Stimulated activated CD8-positive, alpha-beta memory T cell treated with anti-CD3 and anti-CD28 coated beads, Interleukin-15, amount 100 ng/mL, for 4 hours (primary cell): ENCODE measurements around the gene ACADSB.

ENCODE experiments used
- DNase-seq, 2 donors: peaks; one replicate each; pipeline ENCODE4 v3.0.0-alpha.2; 2020; ENCODE audit warnings: low read depth in 2 of 2

ACADSB gene

DNA sequence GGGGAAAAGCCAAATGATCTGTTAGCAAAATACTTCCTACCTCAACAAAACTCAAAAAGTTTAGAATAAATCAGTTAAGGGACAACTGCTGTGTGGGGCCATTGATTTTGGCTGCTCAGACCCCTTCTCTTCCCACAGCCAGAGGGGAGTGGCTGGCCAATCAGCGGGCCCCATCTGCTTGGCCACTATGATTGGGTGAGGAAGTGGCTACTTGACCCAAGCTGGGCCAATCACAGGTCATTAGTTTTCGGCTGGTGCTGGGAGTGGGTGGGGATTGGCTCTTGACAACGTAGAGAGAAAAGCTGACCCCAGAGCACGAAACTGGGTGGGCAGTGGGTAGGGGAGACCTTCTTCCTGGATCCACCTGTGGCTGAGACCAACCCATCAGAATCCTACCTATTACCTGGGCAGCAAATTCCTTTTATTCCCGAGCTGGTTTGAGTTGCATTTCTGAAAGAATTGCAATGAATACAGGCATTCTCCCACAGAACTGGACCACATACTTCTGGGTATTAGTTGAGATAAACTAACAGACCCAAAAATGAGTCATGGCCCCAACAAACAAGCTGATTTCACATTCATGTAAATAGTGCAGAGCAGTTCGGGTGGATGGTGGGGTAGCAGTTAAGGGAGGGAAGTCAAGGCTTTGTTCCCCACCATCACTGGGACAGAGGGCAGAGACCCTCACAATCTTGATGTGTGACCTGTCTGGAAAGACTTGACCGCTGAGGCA is 91.4 kb downstream of the ACADSB start:
- DNase-seq, result no peak

DNA sequence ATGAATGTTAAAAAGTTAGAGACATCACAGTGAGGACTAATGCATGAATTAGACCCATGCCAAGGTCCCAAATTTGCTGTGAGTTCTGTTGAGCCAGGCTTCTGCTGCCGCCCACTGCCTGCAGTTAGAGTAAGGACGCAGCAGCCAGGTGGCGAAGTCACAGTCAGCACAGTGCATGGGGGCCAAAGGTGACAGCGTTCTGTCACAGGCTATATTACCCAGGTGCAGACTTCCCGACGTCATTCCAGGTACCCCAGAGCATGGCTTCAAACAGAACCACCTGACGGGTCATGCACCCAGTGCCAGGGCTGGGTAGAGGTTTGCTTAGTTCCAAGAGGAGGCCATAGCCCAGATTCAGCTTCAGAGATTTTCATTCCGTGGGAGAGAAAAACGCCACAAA is 93.1 kb downstream of the ACADSB start:
- no peak for DNase-seq

DNA sequence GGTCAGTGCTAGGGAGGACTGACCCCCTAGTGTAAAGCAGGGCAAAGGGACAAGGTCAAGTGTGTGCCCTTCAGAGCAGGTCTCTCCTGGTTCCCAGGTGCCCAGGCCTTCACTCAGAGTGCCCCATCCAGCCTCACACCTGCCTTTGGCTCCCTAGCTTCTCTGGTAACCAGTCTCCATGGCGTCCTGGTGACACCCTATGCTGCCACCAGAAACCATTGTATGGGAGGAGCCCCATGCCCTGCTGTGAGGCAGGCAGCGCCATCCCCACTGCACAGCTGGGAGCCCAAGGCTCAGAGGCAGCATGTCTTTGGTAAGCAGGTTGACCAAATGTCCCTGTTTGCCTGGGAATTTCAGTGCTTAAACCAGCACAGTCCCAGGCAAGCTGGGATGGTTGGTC is 93.9 kb downstream of the ACADSB start:
- no peak for DNase-seq

DNA sequence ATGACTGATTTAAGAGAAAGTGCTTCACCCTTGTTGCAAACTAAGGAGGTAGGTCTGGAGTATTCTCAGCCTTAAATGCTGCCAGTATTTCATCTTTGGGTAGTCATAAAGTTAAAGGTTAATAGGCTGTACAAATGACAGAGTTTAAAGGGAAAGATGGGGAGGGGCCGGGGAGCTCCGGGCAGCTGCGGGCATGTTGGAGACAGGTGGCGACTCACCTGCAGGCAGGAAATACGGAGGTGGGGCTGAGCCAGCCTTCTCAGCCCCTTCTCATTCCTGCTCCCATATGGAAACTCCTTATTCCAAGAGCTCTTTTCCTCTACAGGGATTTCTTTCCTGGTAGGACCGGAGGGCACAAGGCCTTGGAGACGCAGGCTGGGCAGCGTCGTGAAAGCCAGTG is 95.1 kb downstream of the ACADSB start:
- DNase-seq, result no peak
